Keratinocyte (primary cell): ENCODE data around the gene FTSJ1. TPM values are rescaled to one million over a fixed set of nuclear protein-coding genes. Genes with fewer than 3 reads are reported as not detected.

Source experiments
- DNase-seq: peaks from one replicate; pipeline ENCODE4 v3.0.0-alpha.2; 2011; ENCODE audit warnings: low read depth, missing footprints, low spot score
- FAIRE-seq: peaks from 2 replicates; lab custom pipeline; 2011; peaks lifted over from hg19 to GRCh38; lab: Jason Lieb, UNC
- H2AFZ ChIP-seq: 2 replicates; pipeline ENCODE4 v1.6.0; 2012; ENCODE audit warnings: low read length, control low read depth, inconsistent platforms; ENCODE audit not compliant: control insufficient read depth
- H3K27ac ChIP-seq: 2 replicates; pipeline ENCODE4 v1.5.1; 2011; ENCODE audit warnings: low read length; ENCODE audit not compliant: control insufficient read depth, insufficient read depth
- H3K27me3 ChIP-seq: 3 replicates; pipeline ENCODE4 v1.6.0; 2011; ENCODE audit warnings: low read length; ENCODE audit not compliant: control insufficient read depth, insufficient read depth; ENCODE audit errors: extremely low read depth
- H3K36me3 ChIP-seq, 2 experiments: 2 replicates in 1 of 2; 3 replicates in 1 of 2; pipeline ENCODE4 v1.5.1; 2011; ENCODE audit warnings: low read length in 2 of 2, mild to moderate bottlenecking in 1 of 2; ENCODE audit not compliant: control insufficient read depth in 2 of 2, insufficient read depth in 2 of 2; ENCODE audit errors: extremely low read depth in 1 of 2
- H3K4me1 ChIP-seq: 3 replicates; pipeline ENCODE4 v1.5.1; 2011; ENCODE audit warnings: low read length; ENCODE audit not compliant: control insufficient read depth, insufficient read depth; ENCODE audit errors: extremely low read depth
- H3K4me2 ChIP-seq: 3 replicates; pipeline ENCODE4 v1.6.0; 2011; ENCODE audit warnings: low read depth, low read length; ENCODE audit not compliant: control insufficient read depth, insufficient read depth; ENCODE audit errors: extremely low read depth
- H3K4me3 ChIP-seq, 3 experiments: fragments of 200-600 bp in 1 of 3; sonication (generic) in 1 of 3; 2 replicates in 2 of 3; 3 replicates in 1 of 3; pipeline ENCODE4 v1.5.1; 2011 to 2016; ENCODE audit warnings: low read length in 3 of 3, mild to moderate bottlenecking in 3 of 3, control low read depth in 2 of 3, inconsistent platforms in 1 of 3, low read depth in 1 of 3, mixed read lengths in 1 of 3, mixed run types in 1 of 3, moderate library complexity in 1 of 3; ENCODE audit not compliant: control insufficient read depth in 2 of 3, insufficient read depth in 2 of 3; ENCODE audit errors: extremely low read depth in 1 of 3
- H3K79me2 ChIP-seq: 2 replicates; pipeline ENCODE4 v1.6.0; 2012; ENCODE audit warnings: low read length; ENCODE audit not compliant: control insufficient read depth, insufficient read depth
- H3K9ac ChIP-seq: 3 replicates; pipeline ENCODE4 v1.6.0; 2011; ENCODE audit warnings: low read length; ENCODE audit not compliant: control insufficient read depth, insufficient read depth; ENCODE audit errors: extremely low read depth
- H3K9me1 ChIP-seq: 3 replicates; pipeline ENCODE4 v1.6.0; 2011; ENCODE audit warnings: low read length; ENCODE audit not compliant: control insufficient read depth, insufficient read depth; ENCODE audit errors: extremely low read depth
- H3K9me3 ChIP-seq: 2 replicates; pipeline ENCODE4 v1.5.1; 2012; ENCODE audit warnings: low read depth, low read length; ENCODE audit not compliant: control insufficient read depth
- H4K20me1 ChIP-seq: 3 replicates; pipeline ENCODE4 v1.6.0; 2011; ENCODE audit warnings: low read length; ENCODE audit not compliant: control insufficient read depth, insufficient read depth; ENCODE audit errors: extremely low read depth
- CTCF ChIP-seq, 3 experiments: IDR thresholded peaks in 1 of 3; conservative IDR thresholded peaks in 1 of 3; optimal IDR thresholded peaks in 1 of 3; 2 replicates in 2 of 3; 3 replicates in 1 of 3; pipeline versions ENCODE3 to v1.5.1; 2011; ENCODE audit warnings: low read length in 3 of 3, mild to moderate bottlenecking in 3 of 3, moderate library complexity in 2 of 3, control low read depth in 1 of 3, inconsistent platforms in 1 of 3; ENCODE audit not compliant: insufficient read depth in 2 of 3; ENCODE audit errors: extremely low read depth in 1 of 3
- EZH2 ChIP-seq: IDR thresholded peaks from one replicate; pipeline ENCODE4 v1.6.1; 2012; ENCODE audit warnings: inconsistent platforms, mild to moderate bottlenecking, low read length, moderate library complexity
- dilution Hi-C: fragments of 300-500 bp; cut with MboI; formaldehyde crosslinking; loops from one replicate; pipeline ENCODE4 v1.7.0; 2020; ENCODE audit warnings: low sequenced_read_pairs; ENCODE audit not compliant: extremely low pct_ligation_motif_present
- polyA plus RNA-seq, 5 experiments: library from polyadenylated mRNA; depleted of rRNA in 3 of 5; stranded (reverse) in 3 of 5; stranded (forward) in 1 of 5; unstranded in 1 of 5; fragments of >200 nt; gene quantifications; 1 replicate in 1 of 5; 2 replicates in 3 of 5; 3 replicates in 1 of 5; pipeline versions ENCODE4 v1.2.1 to v1.2.3, GENCODE V29; 2011 to 2012; ENCODE audit warnings: missing spikeins in 2 of 5, low read depth in 1 of 5, low replicate concordance in 1 of 5

FTSJ1 gene
- polyA plus RNA-seq, 1 donor (not counting 4 experiments of a cell fraction or from before 2014, with no cell fraction given), result 60.6 TPM

DNA sequence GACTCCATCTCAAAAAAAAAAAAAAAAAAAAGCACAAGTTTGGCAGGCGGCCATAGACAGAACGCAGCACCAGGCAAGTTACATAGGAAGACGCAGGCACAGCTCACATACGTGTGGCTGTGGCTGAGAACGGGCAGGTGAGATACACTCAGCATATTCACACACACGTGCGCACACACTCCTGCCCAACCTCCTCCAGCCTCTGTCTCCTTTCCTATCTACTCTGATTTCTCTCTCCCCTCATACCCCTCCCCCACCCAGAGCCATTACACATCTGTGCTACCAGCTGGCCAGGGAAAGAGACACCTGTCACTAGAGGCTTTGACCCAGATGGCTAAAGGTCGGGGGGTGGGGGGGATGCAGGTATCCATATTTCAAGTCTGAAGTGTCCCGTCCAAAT, 3.8 kb upstream of the FTSJ1 start:
- Histone ChIP-seq H3K9me1 (no peaks in the 10 kb centered on the region), H3K79me2 (peaks cover 24% of the 10 kb centered on the region), H3K9me3 (no peaks in the 10 kb centered on the region), H3K27ac (no peak overlapping the region), H3K9ac (no peak overlapping the region), H3K4me2 (no peak overlapping the region), H4K20me1 (no peaks in the 10 kb centered on the region), H2AFZ (no peak overlapping the region), H3K4me1 (peaks cover 17% of the 10 kb centered on the region), H3K36me3 (no peaks in the 10 kb centered on the region), H3K4me3 (no peak overlapping the region), H3K27me3 (no peaks in the 10 kb centered on the region)
- dilution Hi-C loops, result no loop called here
- no peak for DNase-seq
- TF ChIP-seq EZH2, result no peak
- no peak for TF ChIP-seq CTCF (optimal IDR thresholded peaks at IDR 0.05 in 1 of 3, IDR thresholded peaks at IDR 0.05 in 1 of 3, conservative IDR thresholded peaks at IDR 0.05 in 1 of 3; ENCODE audit: extremely low read depth in 1 of 3, insufficient read depth in 2 of 3, low read length in 3 of 3)
- FAIRE-seq, result no peak

- no peak for DNase-seq
- Histone ChIP-seq H2AFZ (no peak overlapping the region), H3K27me3 (no peaks in the 10 kb centered on the region), H3K36me3 (no peaks in the 10 kb centered on the region), H3K79me2 (peaks cover 24% of the 10 kb centered on the region), H3K4me2 (no peak overlapping the region), H3K9me1 (no peaks in the 10 kb centered on the region), H3K4me3 (no peak overlapping the region), H3K9ac (no peak overlapping the region), H3K9me3 (no peaks in the 10 kb centered on the region), H3K27ac (no peak overlapping the region), H4K20me1 (no peaks in the 10 kb centered on the region), H3K4me1 (peaks cover 17% of the 10 kb centered on the region)
- dilution Hi-C loops, result no loop called here
- FAIRE-seq, result no peak
- TF ChIP-seq EZH2 (no peak), CTCF (optimal IDR thresholded peaks at IDR 0.05 in 1 of 3, IDR thresholded peaks at IDR 0.05 in 1 of 3, conservative IDR thresholded peaks at IDR 0.05 in 1 of 3; ENCODE audit: extremely low read depth in 1 of 3, insufficient read depth in 2 of 3, low read length in 3 of 3) (no peak)
Observed at GRCh38 chrX:48472851-48473703, 2.9 kb upstream of the FTSJ1 start.
